Mesendoderm (in vitro differentiated cells): Measurements from ENCODE around the gene HNRNPDL.
A peak's percentile ranks its signal among the peaks of the same experiment; 100 is the strongest.

Source experiments
- DNase-seq: peaks from one replicate; pipeline ENCODE4 v3.0.0; 2013
- H2AK5ac ChIP-seq: 2 replicates; pipeline ENCODE4 v1.6.1; 2013; ENCODE audit warnings: low read length, inconsistent platforms
- H2BK120ac ChIP-seq: 2 replicates; pipeline ENCODE4 v1.6.1; 2013; ENCODE audit warnings: low read depth, mild to moderate bottlenecking, low read length, moderate library complexity, mixed read lengths
- H2BK15ac ChIP-seq: replicated peaks from 2 replicates; pipeline ENCODE4 v1.6.1; 2013; ENCODE audit warnings: low read depth, mild to moderate bottlenecking, moderate library complexity
- H2BK5ac ChIP-seq: 2 replicates; pipeline ENCODE4 v1.6.1; 2013; ENCODE audit warnings: low read length, inconsistent platforms
- H3K18ac ChIP-seq: 2 replicates; pipeline ENCODE4 v1.6.1; 2013; ENCODE audit warnings: mild to moderate bottlenecking, low read length, mixed read lengths
- H3K23ac ChIP-seq: one replicate; pipeline ENCODE4 v1.6.1; 2013; ENCODE audit warnings: low read length
- H3K27ac ChIP-seq: 2 replicates; pipeline ENCODE4 v1.5.1; 2013; ENCODE audit warnings: low read depth, mild to moderate bottlenecking, inconsistent platforms, low read length, moderate library complexity
- H3K27me3 ChIP-seq: 2 replicates; pipeline ENCODE4 v1.6.1; 2013; ENCODE audit warnings: low read length, control low read depth, mild to moderate bottlenecking, inconsistent platforms; ENCODE audit not compliant: insufficient read depth, poor library complexity
- H3K36me3 ChIP-seq: 2 replicates; pipeline ENCODE4 v1.6.1; 2013; ENCODE audit warnings: low read length, inconsistent platforms; ENCODE audit not compliant: control insufficient read depth, insufficient read depth
- H3K4ac ChIP-seq: one replicate; pipeline ENCODE4 v1.6.1; 2013; ENCODE audit warnings: low read depth, mild to moderate bottlenecking, low read length, moderate library complexity
- H3K4me1 ChIP-seq: 2 replicates; pipeline ENCODE4 v1.6.1; 2013; ENCODE audit warnings: low read depth, low read length, inconsistent platforms; ENCODE audit not compliant: control insufficient read depth
- H3K4me2 ChIP-seq: 2 replicates; pipeline ENCODE4 v1.6.1; 2013; ENCODE audit warnings: low read length
- H3K4me3 ChIP-seq: 2 replicates; pipeline ENCODE4 v1.5.1; 2013; ENCODE audit warnings: mild to moderate bottlenecking, low read length
- H3K56ac ChIP-seq: one replicate; pipeline ENCODE4 v1.6.1; 2013; ENCODE audit warnings: low read length
- H3K79me1 ChIP-seq: 2 replicates; pipeline ENCODE4 v1.6.1; 2013; ENCODE audit warnings: low read length, inconsistent platforms
- H3K79me2 ChIP-seq: 2 replicates; pipeline ENCODE4 v1.6.1; 2013; ENCODE audit warnings: mild to moderate bottlenecking, low read length; ENCODE audit not compliant: control insufficient read depth, insufficient read depth
- H3K9ac ChIP-seq: 2 replicates; pipeline ENCODE4 v1.6.1; 2013; ENCODE audit warnings: low read length, inconsistent platforms
- H4K5ac ChIP-seq: one replicate; pipeline ENCODE4 v1.6.1; 2013; ENCODE audit warnings: low read length
- H4K8ac ChIP-seq: one replicate; pipeline ENCODE4 v1.6.1; 2013; ENCODE audit warnings: low read depth, mild to moderate bottlenecking, control low read depth, low read length, moderate library complexity
- WGBS: extraction: QIAGEN DNeasy Blood & Tissue Kit; methylation state at CpG from one replicate; pipeline ENCODE4 v1.1.7; 2013; ENCODE audit warnings: low lambda C conversion rate, missing lambda C conversion rate; ENCODE audit not compliant: insufficient coverage; ENCODE audit errors: extremely low coverage; 5-methylcytosine and 5-hydroxymethylcytosine counted together

The HNRNPDL gene

GRCh38 chr4:82437285-82438005 lies 7.2 kb upstream of the HNRNPDL start:
- Histone ChIP-seq H3K36me3 (no peaks in the 10 kb centered on the region), H3K4me1 (peaks cover 6% of the 10 kb centered on the region), H3K4me3 (no peak overlapping the region), H3K4ac (no peak overlapping the region), H3K79me1 (peaks cover 10% of the 10 kb centered on the region), H2BK15ac (no peak overlapping the region), H3K27ac (no peak overlapping the region), H3K23ac (no peak overlapping the region), H2AK5ac (no peak overlapping the region), H2BK5ac (no peak overlapping the region), H3K79me2 (peaks cover 86% of the 10 kb centered on the region), H4K8ac (no peak overlapping the region), H4K5ac (no peak overlapping the region), H3K56ac (no peak overlapping the region), H3K27me3 (no peaks in the 10 kb centered on the region), H2BK120ac (no peak overlapping the region), H3K9ac (no peak overlapping the region), H3K4me2 (no peak overlapping the region), H3K18ac (no peak overlapping the region)
- DNase-seq = peak; percentile 45
- WGBS = no CpG with 5 or more reads among the region's 4 CpGs

DNA sequence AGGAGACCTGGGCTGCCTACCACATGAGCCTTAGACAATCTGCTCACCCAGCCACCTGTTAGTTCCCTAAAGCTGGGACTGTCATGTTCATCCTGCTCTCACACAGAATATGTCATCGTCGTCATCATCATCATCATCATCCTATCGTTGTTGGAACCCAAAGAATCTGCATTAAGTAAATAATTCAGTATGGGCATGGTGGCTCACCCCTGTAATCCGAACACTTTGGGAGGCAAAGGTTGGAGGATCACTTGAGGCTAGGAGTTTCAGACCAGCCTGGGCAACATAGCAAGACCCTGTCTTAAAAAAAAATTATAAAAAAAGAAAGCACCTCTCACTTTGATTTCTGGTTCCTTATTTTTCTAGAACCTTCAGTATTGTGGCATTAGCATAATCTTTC lies 6.5 kb upstream of the HNRNPDL start:
- Histone ChIP-seq H3K23ac (no peak overlapping the region), H2BK15ac (no peak overlapping the region), H2AK5ac (no peak overlapping the region), H4K5ac (no peak overlapping the region), H3K56ac (no peak overlapping the region), H3K27me3 (no peaks in the 10 kb centered on the region), H2BK5ac (no peak overlapping the region), H3K18ac (no peak overlapping the region), H3K4me3 (no peak overlapping the region), H3K4ac (no peak overlapping the region), H3K79me2 (peaks cover 87% of the 10 kb centered on the region), H3K27ac (no peak overlapping the region), H3K9ac (no peak overlapping the region), H3K36me3 (no peaks in the 10 kb centered on the region), H3K4me2 (no peak overlapping the region), H2BK120ac (no peak overlapping the region), H3K79me1 (peaks cover 9% of the 10 kb centered on the region), H3K4me1 (peaks cover 6% of the 10 kb centered on the region), H4K8ac (no peak overlapping the region)
- DNase-seq = no peak
- WGBS = no CpG with 5 or more reads among the region's 4 CpGs

DNA sequence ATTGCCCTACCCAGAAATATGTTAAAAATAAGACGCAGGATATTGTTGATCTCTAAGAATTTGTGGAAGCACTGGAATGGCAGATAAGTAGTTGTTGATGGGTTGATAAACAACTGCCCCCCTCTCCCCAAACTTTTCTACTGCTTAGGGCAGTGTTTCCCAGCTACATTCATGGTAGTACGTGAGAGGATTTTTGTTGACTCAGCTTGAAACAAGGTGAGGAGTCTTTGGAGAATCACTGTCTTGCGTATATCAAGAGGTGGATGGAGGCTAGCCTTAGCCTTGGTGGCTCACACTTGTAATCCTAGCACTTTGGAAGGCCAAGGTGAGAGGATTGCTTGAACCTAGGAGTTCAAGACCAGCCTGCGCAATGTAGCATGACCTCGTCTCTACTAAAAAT lies 5.9 kb upstream of the HNRNPDL start:
- H3K4me1 ChIP-seq = peaks cover 6% of the 10 kb centered on the region
- H4K8ac ChIP-seq = no peak overlapping the region
- no peak overlapping the region for H3K27ac ChIP-seq
- H3K9ac ChIP-seq = no peak overlapping the region
- no peak overlapping the region for H3K4me2 ChIP-seq
- no peak overlapping the region for H3K56ac ChIP-seq
- no peaks in the 10 kb centered on the region for H3K27me3 ChIP-seq
- H3K18ac ChIP-seq = no peak overlapping the region
- H4K5ac ChIP-seq = no peak overlapping the region
- H3K36me3 ChIP-seq = no peaks in the 10 kb centered on the region
- H2BK15ac ChIP-seq = no peak overlapping the region
- H2BK5ac ChIP-seq = no peak overlapping the region
- H3K79me2 ChIP-seq = peaks cover 89% of the 10 kb centered on the region
- H3K23ac ChIP-seq = no peak overlapping the region
- no peak overlapping the region for H3K4ac ChIP-seq
- no CpG with 5 or more reads among the region's 5 CpGs for WGBS
- H3K79me1 ChIP-seq = peaks cover 9% of the 10 kb centered on the region
- no peak for DNase-seq
- H3K4me3 ChIP-seq = no peak overlapping the region
- H2AK5ac ChIP-seq = no peak overlapping the region
- H2BK120ac ChIP-seq = no peak overlapping the region

DNA sequence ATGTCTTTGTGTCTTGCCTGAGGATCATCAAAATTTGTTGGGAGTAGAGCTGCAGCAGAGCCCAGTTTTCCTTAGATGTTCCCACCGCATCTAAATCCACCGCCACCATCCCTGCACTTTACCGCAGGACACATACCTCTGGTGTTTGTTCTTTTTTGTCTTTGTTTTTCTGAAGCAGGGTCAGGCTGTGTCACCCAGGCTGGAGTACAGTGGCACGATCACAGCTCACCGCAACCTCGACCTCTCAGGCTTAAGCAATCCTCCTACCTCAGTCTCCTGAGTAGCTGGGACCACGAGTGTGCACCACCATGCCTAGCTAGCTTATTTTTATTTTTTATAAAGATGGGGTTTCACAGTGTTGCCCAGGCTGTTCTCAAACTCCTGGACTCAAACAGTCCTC lies 4.7 kb upstream of the HNRNPDL start:
- H3K4me3 ChIP-seq = no peak overlapping the region
- peaks cover 4% of the 10 kb centered on the region for H3K4me1 ChIP-seq
- no peak for DNase-seq
- H3K79me1 ChIP-seq = peaks cover 11% of the 10 kb centered on the region
- no peak overlapping the region for H2BK15ac ChIP-seq
- H3K27me3 ChIP-seq = no peaks in the 10 kb centered on the region
- H3K23ac ChIP-seq = no peak overlapping the region
- no peak overlapping the region for H3K4me2 ChIP-seq
- H3K27ac ChIP-seq = no peak overlapping the region
- no peak overlapping the region for H3K4ac ChIP-seq
- no peak overlapping the region for H2BK120ac ChIP-seq
- no peak overlapping the region for H2BK5ac ChIP-seq
- no peak overlapping the region for H4K5ac ChIP-seq
- H3K79me2 ChIP-seq = peaks cover 86% of the 10 kb centered on the region
- no peak overlapping the region for H3K9ac ChIP-seq
- H3K56ac ChIP-seq = no peak overlapping the region
- no peak overlapping the region for H3K18ac ChIP-seq
- WGBS = no CpG with 5 or more reads among the region's 7 CpGs
- no peak overlapping the region for H2AK5ac ChIP-seq
- no peak overlapping the region for H4K8ac ChIP-seq
- no peaks in the 10 kb centered on the region for H3K36me3 ChIP-seq

DNA sequence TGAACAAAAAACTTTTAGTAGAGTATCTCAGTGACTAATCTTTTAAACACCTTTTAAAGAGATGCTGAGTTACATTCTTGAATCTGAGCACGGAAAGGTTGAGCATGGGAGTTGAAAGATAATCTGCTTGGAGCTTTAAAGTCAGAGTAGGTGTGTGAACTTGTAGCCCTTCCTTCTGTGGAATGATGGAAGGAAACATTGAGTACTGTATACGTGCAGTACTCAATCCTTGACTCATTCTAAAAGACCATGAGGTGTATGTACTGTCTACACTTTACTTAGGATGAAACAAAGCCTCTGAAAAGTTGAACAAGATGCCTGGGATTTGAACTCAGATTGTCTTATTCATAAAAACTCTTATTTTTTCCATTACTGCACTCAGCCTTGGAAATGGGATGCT lies 3.5 kb upstream of the HNRNPDL start:
- WGBS = no CpG with 5 or more reads among the region's 2 CpGs

GRCh38 chr4:82432596-82432995 lies 2.3 kb upstream of the HNRNPDL start:
- no peak overlapping the region for H3K27ac ChIP-seq
- no peak overlapping the region for H2BK15ac ChIP-seq
- H2BK5ac ChIP-seq = no peak overlapping the region
- no peak overlapping the region for H4K5ac ChIP-seq
- no CpG with 5 or more reads among the region's 18 CpGs for WGBS
- peak overlapping the region; percentile 53 for H3K9ac ChIP-seq
- no peak overlapping the region for H3K4me3 ChIP-seq
- H3K4me2 ChIP-seq = peak overlapping the region; percentile 13
- no peak overlapping the region for H2BK120ac ChIP-seq
- no peak overlapping the region for H2AK5ac ChIP-seq
- DNase-seq = no peak
- no peak overlapping the region for H3K23ac ChIP-seq
- H3K18ac ChIP-seq = no peak overlapping the region
- no peaks in the 10 kb centered on the region for H3K36me3 ChIP-seq
- peaks cover 10% of the 10 kb centered on the region for H3K79me1 ChIP-seq
- peaks cover 87% of the 10 kb centered on the region for H3K79me2 ChIP-seq
- H4K8ac ChIP-seq = no peak overlapping the region
- no peak overlapping the region for H3K56ac ChIP-seq
- H3K27me3 ChIP-seq = no peaks in the 10 kb centered on the region
- no peak overlapping the region for H3K4ac ChIP-seq
- H3K4me1 ChIP-seq = peaks cover 3% of the 10 kb centered on the region

More for the DNA sequence above, 3.5 kb upstream of the HNRNPDL start:
- Histone ChIP-seq H4K5ac (no peak overlapping the region), H3K79me1 (peaks cover 11% of the 10 kb centered on the region), H2BK120ac (no peak overlapping the region), H3K18ac (no peak overlapping the region), H2BK15ac (no peak overlapping the region), H3K4me3 (no peak overlapping the region), H3K27ac (no peak overlapping the region), H3K9ac (no peak overlapping the region), H3K23ac (no peak overlapping the region), H3K27me3 (no peaks in the 10 kb centered on the region), H3K4ac (no peak overlapping the region), H4K8ac (no peak overlapping the region), H3K4me2 (no peak overlapping the region), H2BK5ac (no peak overlapping the region), H3K79me2 (peaks cover 84% of the 10 kb centered on the region), H3K4me1 (peaks cover 4% of the 10 kb centered on the region), H3K36me3 (no peaks in the 10 kb centered on the region), H3K56ac (no peak overlapping the region), H2AK5ac (no peak overlapping the region)
- no peak for DNase-seq
